Osteoblast (primary cell): ENCODE measurements around the gene GFRA1. TPM values are rescaled to one million over a fixed set of nuclear protein-coding genes. Genes with fewer than 3 reads are reported as not detected.

ENCODE experiments used
- DNase-seq: peaks from one replicate; pipeline ENCODE4 v3.0.0; 2011; ENCODE audit warnings: low spot score, mixed read lengths; ENCODE audit not compliant: insufficient read length; ENCODE audit errors: missing footprints
- H2AFZ ChIP-seq: 2 replicates; pipeline ENCODE4 v1.6.0; 2011; ENCODE audit warnings: mild to moderate bottlenecking, low read length
- H3K27ac ChIP-seq: 2 replicates; pipeline ENCODE4 v1.5.1; 2011; ENCODE audit warnings: mild to moderate bottlenecking, low read depth, low read length, moderate library complexity
- H3K27me3 ChIP-seq: 2 replicates; pipeline ENCODE4 v1.6.0; 2012; ENCODE audit warnings: mild to moderate bottlenecking, control low read depth, inconsistent platforms, low read length, moderate library complexity; ENCODE audit not compliant: insufficient read depth
- H3K36me3 ChIP-seq: 2 replicates; pipeline ENCODE4 v1.5.1; 2011; ENCODE audit warnings: mild to moderate bottlenecking, low read length, control low read depth, moderate library complexity; ENCODE audit not compliant: insufficient read depth
- H3K4me1 ChIP-seq: 2 replicates; pipeline ENCODE4 v1.5.1; 2011; ENCODE audit warnings: mild to moderate bottlenecking, low read length, control low read depth, moderate library complexity; ENCODE audit not compliant: insufficient read depth
- H3K4me2 ChIP-seq: 2 replicates; pipeline ENCODE4 v1.6.0; 2011; ENCODE audit warnings: mild to moderate bottlenecking, low read length; ENCODE audit not compliant: insufficient read depth
- H3K4me3 ChIP-seq: fragments of 200-600 bp; sonication (generic); 3 replicates; pipeline ENCODE4 v1.5.1; 2012; ENCODE audit warnings: mild to moderate bottlenecking, low read length, inconsistent platforms; ENCODE audit not compliant: insufficient read depth
- H3K79me2 ChIP-seq: 2 replicates; pipeline ENCODE4 v1.6.0; 2012; ENCODE audit warnings: mild to moderate bottlenecking, low read length, control low read depth, inconsistent platforms; ENCODE audit not compliant: insufficient read depth
- H3K9me3 ChIP-seq: 2 replicates; pipeline ENCODE4 v1.5.1; 2011; ENCODE audit warnings: low read depth, low read length, control low read depth
- H4K20me1 ChIP-seq: 2 replicates; pipeline ENCODE4 v1.6.0; 2012; ENCODE audit warnings: mild to moderate bottlenecking, low read length, control low read depth; ENCODE audit not compliant: insufficient read depth
- total RNA-seq: library from RNA; depleted of rRNA; stranded (reverse); fragments of >200 nt; gene quantifications from 2 replicates; pipeline ENCODE4 v1.2.3, GENCODE V29; 2012
- TF ChIP-seq, protein P1 (sequence below): IDR thresholded peaks from 2 replicates; pipeline ENCODE4 v1.5.1; 2011; ENCODE audit warnings: mild to moderate bottlenecking, low read depth, low read length, moderate library complexity; ENCODE audit errors: extremely low read depth

The GFRA1 gene
- total RNA-seq, 1 donor, result 76.0 TPM

DNA sequence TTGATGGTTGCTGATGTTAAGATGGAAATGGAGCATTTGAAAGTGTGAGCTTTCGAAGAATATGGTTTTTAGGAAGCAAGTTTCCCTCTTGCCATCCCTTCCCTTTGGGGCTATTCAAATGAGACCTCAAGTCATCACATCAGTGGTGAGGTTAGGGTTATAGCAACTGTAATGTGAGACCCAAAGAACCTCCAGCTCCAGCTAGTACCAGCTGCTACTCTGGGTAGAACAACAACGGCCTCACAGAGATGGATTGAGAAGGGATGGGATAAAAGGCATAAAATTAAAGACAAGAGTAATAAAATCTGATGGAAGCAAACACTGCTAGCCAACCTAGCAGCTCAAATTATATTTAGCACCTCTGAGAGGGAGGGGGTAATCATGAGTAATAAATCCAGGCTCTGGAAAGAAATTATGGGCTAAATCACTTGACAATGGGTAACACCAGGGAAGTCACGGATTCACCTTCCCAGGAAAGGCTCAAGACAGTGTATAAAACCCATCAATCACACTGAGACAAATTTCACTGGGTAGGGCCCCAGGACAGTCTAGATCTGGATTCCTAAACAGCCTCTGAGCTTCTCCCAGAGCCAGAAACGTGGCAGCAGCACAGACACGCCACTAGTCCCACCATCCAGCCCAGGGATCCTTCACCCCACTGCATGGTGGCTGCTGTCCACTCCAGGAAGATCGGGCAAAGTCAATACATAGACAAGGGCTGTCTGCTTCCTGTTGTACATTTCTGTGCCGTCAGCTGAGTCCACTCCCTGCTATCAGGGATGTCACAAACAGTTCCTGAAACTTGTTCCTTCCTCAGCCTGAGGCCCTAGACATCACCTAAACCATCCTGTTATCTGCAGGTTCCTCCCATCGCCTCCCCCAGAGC lies 151.1 kb downstream of the GFRA1 start:
- Histone ChIP-seq H2AFZ (no peak overlapping the region), H3K4me3 (no peak overlapping the region), H3K36me3 (no peaks in the 10 kb centered on the region), H3K4me1 (no peaks in the 10 kb centered on the region), H4K20me1 (no peaks in the 10 kb centered on the region), H3K4me2 (no peak overlapping the region), H3K27ac (no peak overlapping the region), H3K9me3 (no peaks in the 10 kb centered on the region), H3K79me2 (no peaks in the 10 kb centered on the region), H3K27me3 (no peaks in the 10 kb centered on the region)
- DNase-seq, result no peak
- TF ChIP-seq, protein P1, sequence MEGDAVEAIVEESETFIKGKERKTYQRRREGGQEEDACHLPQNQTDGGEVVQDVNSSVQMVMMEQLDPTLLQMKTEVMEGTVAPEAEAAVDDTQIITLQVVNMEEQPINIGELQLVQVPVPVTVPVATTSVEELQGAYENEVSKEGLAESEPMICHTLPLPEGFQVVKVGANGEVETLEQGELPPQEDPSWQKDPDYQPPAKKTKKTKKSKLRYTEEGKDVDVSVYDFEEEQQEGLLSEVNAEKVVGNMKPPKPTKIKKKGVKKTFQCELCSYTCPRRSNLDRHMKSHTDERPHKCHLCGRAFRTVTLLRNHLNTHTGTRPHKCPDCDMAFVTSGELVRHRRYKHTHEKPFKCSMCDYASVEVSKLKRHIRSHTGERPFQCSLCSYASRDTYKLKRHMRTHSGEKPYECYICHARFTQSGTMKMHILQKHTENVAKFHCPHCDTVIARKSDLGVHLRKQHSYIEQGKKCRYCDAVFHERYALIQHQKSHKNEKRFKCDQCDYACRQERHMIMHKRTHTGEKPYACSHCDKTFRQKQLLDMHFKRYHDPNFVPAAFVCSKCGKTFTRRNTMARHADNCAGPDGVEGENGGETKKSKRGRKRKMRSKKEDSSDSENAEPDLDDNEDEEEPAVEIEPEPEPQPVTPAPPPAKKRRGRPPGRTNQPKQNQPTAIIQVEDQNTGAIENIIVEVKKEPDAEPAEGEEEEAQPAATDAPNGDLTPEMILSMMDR, result no peak

DNA sequence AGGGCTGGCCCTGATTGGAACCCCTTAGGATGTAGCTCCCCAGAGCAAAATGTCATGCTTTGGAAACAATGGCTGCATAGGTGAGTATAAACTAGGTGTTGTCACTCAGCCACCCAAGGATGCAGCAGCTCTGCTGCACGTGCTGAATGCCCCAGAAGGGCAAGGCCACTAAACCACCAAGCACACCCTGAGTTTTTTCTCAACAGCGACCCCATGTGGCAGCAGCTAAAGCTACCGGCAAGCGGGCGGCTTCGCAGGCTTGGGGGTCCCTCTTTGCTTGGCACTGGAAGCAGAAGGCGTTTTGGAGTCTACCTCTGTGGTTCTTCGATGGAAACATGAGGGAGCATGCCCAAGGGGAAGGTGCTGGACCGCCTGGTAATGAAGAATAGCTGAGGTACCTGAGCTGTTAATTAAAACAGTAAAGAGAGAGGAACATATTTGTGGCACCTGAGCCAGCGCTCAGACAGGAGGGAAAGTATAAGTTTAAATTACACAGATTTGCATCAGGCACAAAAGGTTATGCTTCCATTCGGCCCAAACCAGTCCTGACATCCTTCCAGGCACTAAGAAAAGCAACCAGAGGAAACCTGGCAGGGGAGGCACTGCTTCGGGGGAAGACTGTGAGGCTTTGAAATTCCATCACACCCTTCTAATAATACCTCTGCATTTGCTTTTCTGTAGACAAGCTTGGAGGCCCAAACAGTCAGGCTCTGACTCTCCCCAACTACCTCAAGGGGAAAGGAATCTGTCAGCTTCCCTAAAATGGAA lies 152.1 kb downstream of the GFRA1 start:
- H3K9me3 ChIP-seq, result no peaks in the 10 kb centered on the region
- no peak overlapping the region for H3K27ac ChIP-seq
- H3K27me3 ChIP-seq, result no peaks in the 10 kb centered on the region
- H3K4me1 ChIP-seq, result no peaks in the 10 kb centered on the region
- H3K79me2 ChIP-seq, result no peaks in the 10 kb centered on the region
- H2AFZ ChIP-seq, result no peak overlapping the region
- no peak overlapping the region for H3K4me3 ChIP-seq
- no peaks in the 10 kb centered on the region for H3K36me3 ChIP-seq
- TF ChIP-seq, protein P1, result peak; percentile 18
- no peak overlapping the region for H3K4me2 ChIP-seq
- peak; percentile 71 for DNase-seq
- H4K20me1 ChIP-seq, result no peaks in the 10 kb centered on the region

DNA sequence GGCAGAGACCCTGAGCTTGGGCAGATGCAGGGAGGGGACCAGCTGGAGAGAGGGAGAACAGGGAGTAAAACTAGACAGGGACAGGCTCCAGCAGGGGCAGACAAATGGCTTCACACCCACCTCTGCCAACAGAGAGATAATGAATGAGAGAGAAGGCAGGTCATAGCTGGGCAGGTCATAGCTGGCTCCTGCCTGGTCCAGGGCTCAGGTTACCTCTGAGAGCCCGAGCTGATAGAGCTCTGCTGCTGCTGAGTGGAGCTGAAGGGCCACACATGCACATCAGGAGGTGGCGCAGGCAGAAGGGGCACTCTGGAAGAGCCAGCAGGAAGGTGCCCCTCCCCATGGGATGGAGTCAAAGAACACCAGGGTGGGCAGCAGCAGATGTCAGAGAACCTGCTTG lies 154.2 kb downstream of the GFRA1 start:
- Histone ChIP-seq H3K27me3 (no peaks in the 10 kb centered on the region), H3K27ac (no peak overlapping the region), H3K4me3 (no peak overlapping the region), H2AFZ (no peak overlapping the region), H3K4me2 (no peak overlapping the region), H3K79me2 (no peaks in the 10 kb centered on the region), H3K4me1 (peaks cover 10% of the 10 kb centered on the region), H3K9me3 (no peaks in the 10 kb centered on the region), H3K36me3 (no peaks in the 10 kb centered on the region), H4K20me1 (no peaks in the 10 kb centered on the region)
- TF ChIP-seq, protein P1, result no peak
- DNase-seq, result no peak

DNA sequence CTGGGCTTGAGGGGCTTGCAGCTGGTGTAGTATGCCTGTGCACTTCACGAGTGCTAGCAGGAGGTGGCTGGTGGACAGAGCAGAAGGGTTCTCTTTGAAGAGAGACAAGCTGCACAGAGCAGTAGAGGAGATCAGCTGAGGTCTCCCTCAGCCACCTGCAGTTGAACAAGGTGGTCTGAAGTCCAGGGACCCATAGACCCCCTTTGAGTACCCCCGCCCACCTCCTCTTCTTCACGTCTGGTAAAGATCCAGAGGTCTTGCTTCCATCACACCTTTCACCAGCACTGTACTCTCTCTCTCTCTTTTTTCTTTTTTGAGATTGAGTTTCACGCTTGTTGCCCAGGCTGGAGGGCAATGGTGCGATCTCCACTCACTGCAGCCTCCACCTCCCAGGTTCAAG lies 157.2 kb downstream of the GFRA1 start:
- Histone ChIP-seq H4K20me1 (no peaks in the 10 kb centered on the region), H3K4me2 (no peak overlapping the region), H3K4me1 (peaks cover 17% of the 10 kb centered on the region)

More for the DNA sequence above, 157.2 kb downstream of the GFRA1 start:
- Histone ChIP-seq H2AFZ (no peak overlapping the region), H3K27me3 (no peaks in the 10 kb centered on the region), H3K79me2 (no peaks in the 10 kb centered on the region), H3K36me3 (no peaks in the 10 kb centered on the region), H3K9me3 (no peaks in the 10 kb centered on the region), H3K4me3 (no peak overlapping the region), H3K27ac (no peak overlapping the region)
- TF ChIP-seq, protein P1, result no peak
- DNase-seq, result peak; percentile 64
